GM19240 (cell line): ENCODE results near the gene CCT5.
"Not testable (repeated sequence)": the region's sequence is repeated elsewhere in the genome, so short reads cannot be mapped to it uniquely, and the experiment has no call there.

Experiments used
- DNase-seq: peaks from one replicate; pipeline ENCODE4 v3.0.0; 2011; ENCODE audit warnings: low spot score; ENCODE audit not compliant: insufficient read length

CCT5 gene

DNA sequence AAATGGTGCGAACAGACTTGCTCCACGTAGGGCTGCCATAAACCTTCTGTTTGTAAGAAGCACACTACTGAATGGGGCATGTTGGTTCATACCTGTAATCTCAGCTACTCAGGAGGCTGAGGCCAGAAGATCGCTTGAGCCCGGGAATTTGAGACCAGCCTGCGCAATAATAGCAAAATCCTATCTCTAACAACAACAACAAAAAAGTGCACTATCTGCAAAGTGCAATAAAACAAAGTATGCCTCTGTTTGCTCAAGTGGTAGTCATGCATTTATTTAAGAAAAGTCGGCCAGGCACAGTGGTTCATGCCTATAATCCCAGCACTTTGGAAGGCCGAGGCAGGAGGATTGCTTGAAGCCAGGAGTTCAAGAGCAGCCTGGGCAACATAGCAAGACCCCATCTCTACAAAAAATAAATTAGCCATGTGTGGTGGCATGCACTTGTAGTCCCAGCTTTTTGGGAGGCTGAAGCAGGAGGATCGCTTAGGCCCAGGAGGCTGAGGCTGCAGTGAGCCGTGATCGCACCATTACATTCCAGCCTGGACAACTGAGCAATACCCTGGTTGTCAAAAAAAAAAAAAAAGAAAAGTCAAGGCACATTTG lies 5.6 kb upstream of the CCT5 start:
- DNase-seq: no peak

DNA sequence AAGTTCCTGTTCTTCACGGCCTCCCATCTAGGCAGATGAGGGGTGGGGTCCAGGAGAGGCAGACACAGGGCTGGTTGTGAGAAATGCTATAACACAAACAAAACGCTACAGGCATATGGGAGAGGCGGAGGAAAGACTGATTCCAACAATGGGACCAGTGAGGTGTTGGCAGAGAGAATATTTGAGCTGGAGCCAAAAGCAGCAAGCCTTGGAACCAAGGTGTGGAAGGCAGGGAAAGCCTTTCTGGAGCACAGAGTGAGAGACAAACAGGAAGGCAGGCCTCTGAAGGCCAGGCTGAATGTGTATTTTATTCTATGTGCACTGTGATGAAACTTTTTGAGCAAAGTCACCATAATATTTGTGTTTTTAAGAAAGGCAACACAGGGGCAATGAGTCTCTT lies 3.3 kb upstream of the CCT5 start:
- DNase-seq: no peak

DNA sequence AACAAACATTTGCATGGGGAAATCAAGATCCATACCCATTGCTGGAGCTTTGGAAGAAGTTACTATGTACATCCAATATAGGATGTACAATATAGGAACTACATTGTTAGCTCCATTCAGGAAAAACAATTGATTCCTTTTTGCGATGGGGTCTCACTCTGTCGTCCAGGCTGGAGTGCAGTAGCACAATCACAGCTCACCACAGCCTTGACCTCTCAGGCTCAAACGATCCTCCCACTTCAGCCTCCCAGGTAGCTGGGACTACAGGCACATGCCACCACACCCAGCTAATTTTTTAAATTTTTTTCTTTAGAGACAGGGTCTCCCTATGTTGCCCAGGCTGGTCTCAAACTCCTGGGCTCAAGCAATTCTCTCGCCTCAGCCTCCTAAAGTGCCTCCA lies 2.9 kb upstream of the CCT5 start:
- not testable (repeated sequence) for DNase-seq

DNA sequence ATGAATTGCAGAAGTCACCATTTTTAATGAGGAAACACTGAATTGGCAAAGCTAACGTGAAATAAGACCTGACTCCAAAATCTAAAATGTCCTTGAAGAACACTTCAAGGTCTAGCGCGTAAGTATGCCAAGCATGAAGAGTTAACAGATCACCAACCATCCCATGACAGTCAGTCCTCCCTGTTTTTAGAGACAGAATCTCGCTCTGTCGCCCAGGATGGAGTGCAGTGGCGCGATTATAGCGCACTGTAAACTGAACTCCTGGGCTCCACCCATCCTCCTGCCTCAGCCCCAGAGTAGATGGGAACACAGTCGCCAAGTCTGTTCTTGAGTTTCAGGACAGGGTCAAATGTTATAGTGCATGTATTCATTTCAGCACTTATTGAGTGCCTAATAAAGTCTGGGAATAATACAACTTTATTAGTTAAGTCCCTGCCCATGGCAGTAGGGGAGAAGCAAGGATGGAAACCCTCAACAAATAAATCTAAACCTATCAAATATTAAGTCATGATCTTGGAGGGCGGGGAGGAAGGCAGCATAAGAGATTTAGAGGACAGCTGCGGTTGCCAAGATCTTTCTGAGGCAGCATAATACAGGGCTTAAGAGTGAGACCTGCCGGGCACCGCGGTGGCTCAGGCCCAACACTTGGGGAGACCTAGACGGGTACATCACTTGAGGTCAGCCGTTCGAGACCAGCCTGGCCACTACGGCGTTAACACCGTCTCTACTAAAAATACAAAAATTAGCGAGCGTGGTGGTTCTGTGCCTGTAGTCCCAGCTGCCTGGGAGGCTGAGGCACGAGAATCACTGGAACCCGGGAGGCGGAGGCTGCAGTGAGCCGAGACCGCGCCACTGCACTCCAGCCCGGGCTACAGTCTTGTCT lies 1.5 kb upstream of the CCT5 start:
- no peak for DNase-seq

DNA sequence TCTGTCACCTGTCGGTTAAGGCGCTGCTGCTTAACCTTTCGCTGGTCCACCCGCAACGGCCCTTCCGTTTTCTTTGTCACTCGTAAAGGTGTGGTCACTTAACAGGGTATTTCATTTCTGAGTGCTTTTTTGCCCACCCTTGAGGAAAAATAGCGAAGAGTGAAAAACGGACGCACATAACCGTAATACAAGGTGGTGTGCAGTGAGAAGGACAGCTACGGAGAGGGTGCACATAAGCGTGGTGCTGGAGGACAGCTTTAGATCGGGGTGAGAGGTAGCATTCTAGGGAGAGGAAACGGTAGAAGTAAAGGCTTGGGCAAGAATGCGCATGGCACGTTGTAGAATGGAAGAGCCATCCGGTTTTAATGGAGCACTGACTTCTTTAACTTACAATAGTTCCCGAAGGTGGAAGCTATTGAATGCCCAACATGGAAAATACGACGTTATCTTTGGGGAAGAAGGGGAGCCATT lies 761 bp downstream of the CCT5 start:
- DNase-seq: no peak

DNA sequence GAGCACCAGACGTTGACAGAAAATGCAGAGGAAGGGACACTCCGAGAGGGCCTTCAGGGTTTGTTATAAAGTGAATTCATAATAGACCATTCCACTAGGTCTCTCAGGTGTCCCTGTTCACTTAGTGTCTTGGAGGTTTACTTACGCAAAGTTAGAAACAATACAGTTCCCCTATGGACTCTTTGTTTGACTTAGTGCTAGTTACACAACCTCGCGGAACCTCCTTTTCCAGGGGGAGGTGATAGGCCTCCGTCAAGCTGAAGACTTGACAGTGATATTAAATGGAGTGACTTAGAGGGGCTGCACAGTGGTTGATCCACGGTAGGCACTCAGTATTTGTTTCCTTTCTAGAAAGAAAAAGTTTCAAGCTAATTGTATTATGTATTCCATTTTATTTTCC lies 1.3 kb downstream of the CCT5 start:
- no peak for DNase-seq

DNA sequence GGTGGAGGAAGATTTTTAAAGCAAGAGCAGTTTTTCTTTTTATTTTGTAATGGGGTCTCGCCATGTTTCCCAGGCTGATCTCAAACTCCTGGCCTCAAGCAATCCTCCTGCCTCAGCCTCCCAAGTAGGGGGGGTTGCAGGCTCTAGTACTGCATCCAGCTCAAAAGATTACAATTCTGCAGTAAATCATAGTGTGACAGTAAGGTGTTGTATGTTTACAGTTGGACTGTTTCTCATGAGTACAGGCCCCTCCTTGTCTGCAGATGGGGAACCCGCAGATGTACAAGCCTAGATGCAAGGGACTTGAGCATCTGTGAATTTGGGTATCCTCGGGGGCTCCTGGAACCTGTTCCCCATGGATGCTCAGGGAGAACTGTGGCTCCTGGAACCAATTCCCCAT lies 3.3 kb downstream of the CCT5 start:
- no peak for DNase-seq

DNA sequence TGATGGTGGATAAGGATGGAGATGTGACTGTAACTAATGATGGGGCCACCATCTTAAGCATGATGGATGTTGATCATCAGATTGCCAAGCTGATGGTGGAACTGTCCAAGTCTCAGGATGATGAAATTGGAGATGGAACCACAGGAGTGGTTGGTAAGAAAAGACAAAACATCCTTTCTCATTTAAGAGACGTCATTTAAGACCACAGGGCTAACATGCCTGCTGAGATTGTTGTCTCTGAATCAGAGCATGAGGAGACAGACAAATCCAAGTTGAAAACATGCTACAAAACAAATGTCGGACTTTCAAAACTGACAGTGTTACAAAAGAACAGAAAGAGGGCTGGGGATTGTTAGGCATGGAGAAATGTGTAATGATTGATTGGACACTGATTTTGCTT lies 4.6 kb downstream of the CCT5 start:
- no peak for DNase-seq

DNA sequence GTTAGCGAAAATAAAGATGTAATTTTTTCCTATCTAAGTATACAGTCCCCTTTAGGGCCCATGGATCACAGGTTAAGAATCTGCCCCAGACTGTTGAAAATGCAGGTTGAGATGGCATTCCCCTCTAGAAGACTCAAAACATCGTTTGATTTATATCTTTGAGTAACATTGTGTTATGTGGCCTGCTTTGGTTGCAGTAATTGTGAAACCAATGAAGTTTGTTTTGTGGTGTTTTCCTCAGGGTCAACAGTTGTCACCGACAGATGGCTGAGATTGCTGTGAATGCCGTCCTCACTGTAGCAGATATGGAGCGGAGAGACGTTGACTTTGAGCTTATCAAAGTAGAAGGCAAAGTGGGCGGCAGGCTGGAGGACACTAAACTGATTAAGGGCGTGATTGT lies 7.8 kb downstream of the CCT5 start:
- DNase-seq: no peak

DNA sequence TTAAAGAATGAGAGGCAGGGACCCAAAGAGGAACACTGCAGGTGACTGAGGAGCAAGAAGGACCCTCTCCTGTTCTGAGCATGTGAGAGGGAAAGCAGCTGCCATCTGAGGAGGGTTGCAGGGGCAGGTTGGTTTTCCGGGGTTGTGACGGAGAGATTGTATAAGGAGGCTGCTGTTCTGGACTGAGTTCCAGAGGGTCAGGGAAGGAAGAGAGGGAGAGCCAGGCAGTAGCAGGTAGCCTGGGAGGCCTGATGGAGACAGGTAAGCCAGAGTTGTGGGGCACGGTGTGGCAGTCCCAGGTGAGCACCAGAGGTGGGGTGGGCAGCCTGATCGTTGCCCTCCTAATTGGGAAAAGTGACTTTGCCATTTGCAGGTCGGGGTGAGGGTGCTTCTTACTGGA lies 9.8 kb downstream of the CCT5 start:
- no peak for DNase-seq

DNA sequence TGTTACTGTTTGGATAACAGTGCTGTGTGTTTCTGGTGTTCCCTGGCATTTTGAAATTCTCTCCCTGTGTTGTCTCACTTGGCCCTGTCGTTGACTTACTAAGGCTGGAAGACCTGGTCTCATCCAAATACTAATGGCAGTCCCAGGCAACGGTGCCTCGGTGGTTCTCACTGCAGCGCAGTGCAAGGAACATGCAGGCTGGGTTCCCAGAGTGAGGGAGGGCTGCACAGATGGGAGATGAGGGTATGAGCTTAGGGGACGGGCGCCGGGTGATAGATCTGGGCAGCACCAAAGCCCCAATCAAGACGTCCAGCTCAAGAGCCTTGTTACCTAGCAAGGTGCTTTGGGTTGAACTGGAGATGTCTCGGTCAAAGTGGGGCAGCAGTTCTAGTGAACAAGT lies 11.0 kb downstream of the CCT5 start:
- no peak for DNase-seq

DNA sequence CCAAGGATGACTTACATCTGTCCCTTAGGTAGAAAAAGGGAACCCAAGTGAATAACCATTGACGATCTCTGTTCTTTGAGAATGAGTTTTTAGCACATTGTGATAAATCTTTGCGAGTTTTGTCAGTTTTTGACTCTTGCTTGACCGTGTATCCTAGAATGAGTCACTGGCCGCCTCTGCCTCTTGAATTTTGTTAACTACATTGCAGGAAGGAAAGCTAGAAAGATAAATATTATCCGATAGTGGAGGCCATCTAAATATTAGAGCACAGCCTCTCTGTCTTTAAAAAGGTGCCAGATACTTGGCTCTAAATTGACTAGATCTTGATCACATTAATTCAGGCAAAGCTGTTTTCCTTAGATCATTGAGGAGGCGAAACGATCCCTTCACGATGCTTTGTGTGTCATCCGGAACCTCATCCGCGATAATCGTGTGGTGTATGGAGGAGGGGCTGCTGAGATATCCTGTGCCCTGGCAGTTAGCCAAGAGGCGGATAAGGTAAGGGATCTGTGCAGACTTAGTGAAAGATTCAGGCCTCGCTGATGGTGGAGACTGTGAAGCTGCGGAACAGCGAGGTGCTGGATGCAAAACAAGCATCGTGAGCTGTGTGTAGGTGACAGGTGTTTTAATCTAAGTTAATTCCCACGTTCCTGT lies 12.2 kb downstream of the CCT5 start:
- no peak for DNase-seq

DNA sequence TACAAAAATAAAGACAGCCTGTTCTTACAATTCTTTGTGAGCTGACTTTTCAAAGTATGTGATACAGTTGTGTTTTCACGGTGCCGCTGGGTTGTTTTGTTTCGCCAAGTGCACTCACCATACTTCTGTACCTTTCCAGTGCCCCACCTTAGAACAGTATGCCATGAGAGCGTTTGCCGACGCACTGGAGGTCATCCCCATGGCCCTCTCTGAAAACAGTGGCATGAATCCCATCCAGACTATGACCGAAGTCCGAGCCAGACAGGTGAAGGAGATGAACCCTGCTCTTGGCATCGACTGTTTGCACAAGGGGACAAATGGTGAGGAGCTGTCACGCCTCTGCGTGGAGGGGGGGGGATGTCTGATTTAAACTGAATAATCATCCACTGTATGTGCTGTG lies 12.9 kb downstream of the CCT5 start:
- no peak for DNase-seq

DNA sequence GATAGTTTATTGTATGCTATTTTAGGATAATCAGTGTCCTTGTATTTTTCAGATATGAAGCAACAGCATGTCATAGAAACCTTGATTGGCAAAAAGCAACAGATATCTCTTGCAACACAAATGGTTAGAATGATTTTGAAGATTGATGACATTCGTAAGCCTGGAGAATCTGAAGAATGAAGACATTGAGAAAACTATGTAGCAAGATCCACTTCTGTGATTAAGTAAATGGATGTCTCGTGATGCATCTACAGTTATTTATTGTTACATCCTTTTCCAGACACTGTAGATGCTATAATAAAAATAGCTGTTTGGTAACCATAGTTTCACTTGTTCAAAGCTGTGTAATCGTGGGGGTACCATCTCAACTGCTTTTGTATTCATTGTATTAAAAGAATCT lies 14.5 kb downstream of the CCT5 start:
- DNase-seq: no peak

DNA sequence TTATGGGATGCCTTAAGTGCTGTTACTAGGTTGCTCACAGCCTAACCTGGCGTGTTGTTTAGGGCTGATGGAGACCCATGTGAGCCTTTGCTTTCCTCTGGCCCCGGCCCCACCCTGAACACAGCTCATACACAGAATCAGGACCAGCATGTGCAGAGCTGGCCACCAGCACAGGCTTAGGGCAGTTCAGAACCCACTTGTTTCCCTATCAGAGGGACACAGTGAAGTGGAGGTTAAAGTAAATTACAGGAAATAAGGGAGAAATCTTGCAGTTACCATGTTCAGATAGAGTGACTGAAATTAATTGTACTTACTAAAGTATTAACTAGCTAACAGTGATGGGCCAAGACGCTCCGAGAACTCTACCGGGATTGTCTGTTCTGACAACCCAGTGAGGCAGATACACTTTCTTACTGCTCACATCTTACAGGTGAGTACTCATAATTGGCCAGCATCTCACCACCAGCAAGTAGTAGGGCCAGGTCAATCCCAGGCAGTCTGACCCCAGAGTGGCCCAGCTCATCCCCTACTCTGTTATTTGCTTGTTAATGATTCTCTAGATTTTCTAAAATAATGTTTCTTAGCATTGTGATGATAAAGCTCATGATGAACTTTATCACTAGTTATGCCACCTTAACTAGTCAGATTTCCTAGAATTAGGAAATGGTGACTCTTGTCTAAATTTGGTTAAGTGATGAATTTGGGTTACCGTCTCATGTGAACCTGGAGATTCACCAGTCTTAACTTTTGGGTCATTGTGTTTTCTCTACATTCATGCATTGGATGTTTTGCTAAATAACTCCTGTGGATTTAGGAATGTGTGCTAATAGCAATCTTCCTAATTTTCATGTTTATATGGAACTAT lies 15.4 kb downstream of the CCT5 start:
- no peak for DNase-seq

DNA sequence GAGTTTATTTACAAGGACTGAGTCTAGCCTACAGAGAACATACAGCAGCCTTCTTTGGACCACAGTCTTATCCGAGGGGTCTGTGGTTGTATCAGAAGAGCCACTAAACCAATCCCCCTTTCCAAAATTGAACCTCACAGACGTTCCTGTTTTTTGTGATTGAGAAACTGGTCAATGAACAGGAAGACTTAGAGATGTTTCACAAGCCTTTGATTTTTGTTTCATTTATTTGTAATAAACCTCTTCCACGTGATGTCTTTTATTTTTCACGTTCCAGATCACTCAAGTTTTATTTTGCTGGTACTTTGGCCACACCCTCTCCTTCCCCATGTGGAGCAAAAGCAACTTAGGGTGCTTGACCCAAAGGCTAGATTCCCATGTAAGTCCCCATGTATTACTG lies 16.1 kb downstream of the CCT5 start:
- no peak for DNase-seq

DNA sequence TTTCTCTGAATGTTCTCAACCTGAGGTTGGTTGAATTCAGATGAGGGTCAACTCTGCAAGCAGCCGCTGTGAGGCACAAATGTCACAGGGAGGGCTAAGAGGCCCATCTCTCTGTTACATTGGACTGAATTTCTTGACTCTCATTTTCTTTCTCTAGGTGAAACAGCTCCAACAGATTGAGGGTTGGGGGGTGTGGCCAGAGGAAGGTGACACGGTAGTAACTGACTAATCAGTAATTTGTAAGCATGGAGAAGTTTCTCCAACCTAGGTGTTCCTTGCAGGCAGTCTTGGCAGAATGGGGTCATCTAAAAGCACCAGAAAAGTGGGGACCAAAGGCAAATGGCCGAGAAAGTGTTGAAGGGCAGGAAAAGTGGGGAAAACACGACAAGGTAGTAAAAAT lies 16.8 kb downstream of the CCT5 start:
- no peak for DNase-seq

DNA sequence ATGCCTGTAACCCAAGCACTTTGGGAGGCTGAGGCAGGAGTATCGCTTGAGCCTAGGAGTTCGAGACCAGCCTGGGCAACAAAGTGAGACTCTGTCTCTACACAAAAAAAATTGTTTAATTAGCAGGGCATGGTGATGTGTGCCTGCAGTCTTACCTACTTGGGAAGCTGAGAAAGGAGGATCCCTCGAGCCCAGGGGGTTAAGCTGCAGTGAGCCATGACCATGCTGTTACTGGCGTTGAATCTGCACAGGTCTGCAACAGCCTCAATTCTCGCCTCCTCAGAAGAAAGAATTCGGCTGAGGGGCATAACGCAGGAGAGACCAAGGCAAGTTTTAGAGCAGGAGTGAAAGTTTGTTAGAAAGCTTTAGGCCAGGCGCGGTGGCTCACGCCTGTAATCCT lies 18.0 kb downstream of the CCT5 start:
- no peak for DNase-seq

DNA sequence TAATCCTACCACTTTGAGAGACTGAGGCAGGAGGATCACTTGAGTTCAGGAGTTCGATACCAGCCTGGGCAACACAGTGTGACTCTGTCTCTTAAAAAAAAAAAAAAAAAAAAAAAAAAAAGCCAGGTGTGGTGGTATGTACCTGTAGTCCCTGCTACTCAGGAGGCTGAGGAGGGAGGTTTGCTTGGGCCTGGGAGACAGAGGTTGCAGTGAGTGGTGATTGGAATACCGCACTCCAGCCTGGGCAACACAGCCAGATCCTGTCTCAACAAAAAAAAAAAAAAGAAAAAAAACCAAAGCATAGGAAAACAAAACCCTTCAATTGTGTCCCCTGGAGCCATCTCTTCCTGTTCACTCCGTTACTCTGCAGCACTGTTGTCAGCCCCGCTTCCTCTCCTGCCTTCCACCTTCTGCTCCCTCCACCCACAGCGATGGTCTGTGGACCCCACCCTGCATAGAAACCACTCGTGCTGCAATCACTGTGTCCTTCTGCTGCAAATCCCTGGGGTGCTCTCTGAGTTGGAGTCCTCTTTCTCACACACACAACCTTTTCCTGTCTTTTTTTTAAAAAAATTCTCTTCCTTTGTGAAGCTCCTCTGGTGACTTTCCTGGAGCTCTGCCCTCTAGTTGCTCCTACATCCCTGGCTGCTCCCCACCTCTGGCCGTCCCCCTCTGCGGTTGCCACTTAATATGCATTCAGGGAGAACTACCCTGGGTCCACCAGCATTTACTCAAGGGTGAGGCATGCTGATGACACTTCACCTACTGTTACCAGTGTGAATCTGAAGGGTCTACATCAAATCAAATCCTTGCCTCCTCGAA lies 22.2 kb downstream of the CCT5 start:
- DNase-seq: no peak

DNA sequence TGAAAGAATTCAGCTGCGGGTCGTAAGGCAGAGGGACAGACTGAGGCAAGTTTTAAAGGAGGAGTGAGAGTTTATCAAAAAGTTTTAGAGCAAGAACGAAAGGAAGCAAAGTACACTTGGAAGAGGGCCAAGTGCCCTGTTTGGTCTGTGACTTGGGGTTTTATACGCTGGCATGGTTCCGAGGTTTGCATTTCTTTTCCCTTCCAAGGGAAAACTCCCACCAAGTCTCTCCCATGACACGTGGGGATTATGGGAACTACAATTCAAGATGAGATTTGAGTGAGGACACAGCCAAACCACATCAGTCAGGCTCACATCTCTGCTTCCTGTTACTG lies 22.8 kb downstream of the CCT5 start:
- not testable (repeated sequence) for DNase-seq

DNA sequence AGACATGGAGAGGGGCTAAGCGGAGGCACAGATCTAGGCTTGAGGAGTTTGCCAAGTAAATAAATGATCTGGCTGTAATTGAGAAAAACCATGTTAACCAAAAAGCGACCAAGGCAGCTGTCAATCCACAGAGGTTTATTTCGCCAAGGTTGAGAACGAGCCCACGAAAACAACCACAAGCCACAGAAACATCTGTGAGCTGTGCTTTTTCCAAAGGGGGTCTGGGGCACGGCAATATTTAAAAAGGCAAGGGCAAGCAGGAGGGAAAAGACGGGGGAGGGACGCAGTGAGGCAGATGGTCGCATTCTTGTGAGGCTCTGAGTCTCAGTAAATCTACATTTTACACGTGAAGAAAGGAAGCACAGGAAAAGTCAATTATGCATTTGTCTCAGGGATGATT lies 25.4 kb downstream of the CCT5 start:
- DNase-seq: no peak
